Activated B cell treated with CpG ODN at 0.5 μM for 24 hours (primary cell): ENCODE results near the gene LAMA5. TPM values are rescaled to one million over a fixed set of nuclear protein-coding genes. Genes with fewer than 3 reads are reported as not detected.
"Not testable (repeated sequence)": the region's sequence is repeated elsewhere in the genome, so short reads cannot be mapped to it uniquely, and the experiment has no call there.

Experiments used
- ATAC-seq: fragments of 200-7000 bp; cut with Tn5 transposase; one replicate; pipeline ENCODE4 v1.10.0; 2021; ENCODE audit warnings: low read depth, mild to moderate bottlenecking, moderate library complexity
- CTCF ChIA-PET: fragments of 350-600 bp; sonication (Branson Sonifier 250); formaldehyde crosslinking; loops from one replicate; lab custom pipeline; 2021; ENCODE audit warnings: antibody characterized with exemption; lab: Charles Lee
- POLR2A ChIA-PET: fragments of 350-600 bp; sonication (Branson Sonifier 250); formaldehyde crosslinking; loops from one replicate; lab custom pipeline; 2021; ENCODE audit warnings: antibody characterized with exemption; lab: Charles Lee
- DNase-seq: peaks from one replicate; pipeline ENCODE4 v3.0.0; 2022
- H3K27ac Mint-ChIP-seq: one replicate; pipeline ENCODE4 v1.8.0; 2020; ENCODE audit warnings: mixed read lengths
- H3K27me3 Mint-ChIP-seq: one replicate; pipeline ENCODE4 v1.8.0; 2021; ENCODE audit warnings: mixed read lengths
- H3K36me3 Mint-ChIP-seq: one replicate; pipeline ENCODE4 v1.8.0; 2021; ENCODE audit warnings: low read depth, mixed read lengths
- H3K4me1 Mint-ChIP-seq: one replicate; pipeline ENCODE4 v1.8.0; 2021; ENCODE audit warnings: mixed read lengths
- H3K4me3 Mint-ChIP-seq: one replicate; pipeline ENCODE4 v1.8.0; 2020; ENCODE audit warnings: mild to moderate bottlenecking, mixed read lengths
- H3K9me3 Mint-ChIP-seq: one replicate; pipeline ENCODE4 v1.8.0; 2020; ENCODE audit warnings: mixed read lengths
- intact Hi-C: fragments of 100-400 bp; cut with micrococcal nuclease; formaldehyde crosslinking; loops from one replicate; pipeline ENCODE4 v1.15.1; 2024
- total RNA-seq: library from RNA; stranded (reverse); gene quantifications from 2 replicates; pipeline ENCODE4 v1.2.3, GENCODE V29; 2022
- TF ChIP-seq, protein P1 (sequence below): fragments of 200-600 bp; IDR thresholded peaks from one replicate; pipeline ENCODE4 v1.8.0; 2022; ENCODE audit warnings: antibody characterized with exemption, mild to moderate bottlenecking

Gene LAMA5
- total RNA-seq, 1 donor from 2014 or later = 24.8 TPM

GRCh38 chr20:62376112-62377063, 9.3 kb upstream of the LAMA5 start:
- no peak overlapping the region for H3K4me3 Mint-ChIP-seq
- DNase-seq = no peak
- no peak for ATAC-seq
- H3K36me3 Mint-ChIP-seq = no peaks in the 10 kb centered on the region
- ChIA-PET POLR2A (interaction anchor here (1.6 kb wide), 1 partner anchor 10 kb away, joined by 9 read pairs; the partner anchor contains the start of gene RPS21), CTCF (interaction anchor here (1.3 to 2.4 kb wide), 2 partner anchors 74 to 76 kb away, joined by 7 to 11 read pairs; partner anchors contain the start of gene ADRM1)
- intact Hi-C loops = no loop called here
- no peaks in the 10 kb centered on the region for H3K9me3 Mint-ChIP-seq
- TF ChIP-seq, protein P1, sequence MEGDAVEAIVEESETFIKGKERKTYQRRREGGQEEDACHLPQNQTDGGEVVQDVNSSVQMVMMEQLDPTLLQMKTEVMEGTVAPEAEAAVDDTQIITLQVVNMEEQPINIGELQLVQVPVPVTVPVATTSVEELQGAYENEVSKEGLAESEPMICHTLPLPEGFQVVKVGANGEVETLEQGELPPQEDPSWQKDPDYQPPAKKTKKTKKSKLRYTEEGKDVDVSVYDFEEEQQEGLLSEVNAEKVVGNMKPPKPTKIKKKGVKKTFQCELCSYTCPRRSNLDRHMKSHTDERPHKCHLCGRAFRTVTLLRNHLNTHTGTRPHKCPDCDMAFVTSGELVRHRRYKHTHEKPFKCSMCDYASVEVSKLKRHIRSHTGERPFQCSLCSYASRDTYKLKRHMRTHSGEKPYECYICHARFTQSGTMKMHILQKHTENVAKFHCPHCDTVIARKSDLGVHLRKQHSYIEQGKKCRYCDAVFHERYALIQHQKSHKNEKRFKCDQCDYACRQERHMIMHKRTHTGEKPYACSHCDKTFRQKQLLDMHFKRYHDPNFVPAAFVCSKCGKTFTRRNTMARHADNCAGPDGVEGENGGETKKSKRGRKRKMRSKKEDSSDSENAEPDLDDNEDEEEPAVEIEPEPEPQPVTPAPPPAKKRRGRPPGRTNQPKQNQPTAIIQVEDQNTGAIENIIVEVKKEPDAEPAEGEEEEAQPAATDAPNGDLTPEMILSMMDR = no peak
- H3K4me1 Mint-ChIP-seq = peaks cover 5% of the 10 kb centered on the region
- no peaks in the 10 kb centered on the region for H3K27me3 Mint-ChIP-seq
- no peak overlapping the region for H3K27ac Mint-ChIP-seq

- no peaks in the 10 kb centered on the region for H3K27me3 Mint-ChIP-seq
- no peak overlapping the region for H3K27ac Mint-ChIP-seq
- no peaks in the 10 kb centered on the region for H3K9me3 Mint-ChIP-seq
- intact Hi-C loops = loop anchor here (2.0 kb wide), 1 partner anchor 72 kb away; the partner anchor contains the start of gene ADRM1
- ATAC-seq (no peak), DNase-seq (no peak)
- peaks cover 6% of the 10 kb centered on the region for H3K4me1 Mint-ChIP-seq
- ChIA-PET CTCF (interaction anchor here (1.0 to 2.4 kb wide), 3 partner anchors 72 to 242 kb away, joined by 3 to 11 read pairs (median 7); partner anchors contain the start of gene ADRM1), POLR2A (interaction anchor here (0.6 to 1.6 kb wide), 4 partner anchors 11 to 74 kb away, joined by 3 to 9 read pairs (median 6); partner anchors contain the start of gene RPS21)
- H3K36me3 Mint-ChIP-seq = no peaks in the 10 kb centered on the region
- TF ChIP-seq, protein P1 = no peak
- H3K4me3 Mint-ChIP-seq = no peak overlapping the region
These were observed 7.4 kb upstream of the LAMA5 start for GRCh38 chr20:62374331-62375152.

DNA sequence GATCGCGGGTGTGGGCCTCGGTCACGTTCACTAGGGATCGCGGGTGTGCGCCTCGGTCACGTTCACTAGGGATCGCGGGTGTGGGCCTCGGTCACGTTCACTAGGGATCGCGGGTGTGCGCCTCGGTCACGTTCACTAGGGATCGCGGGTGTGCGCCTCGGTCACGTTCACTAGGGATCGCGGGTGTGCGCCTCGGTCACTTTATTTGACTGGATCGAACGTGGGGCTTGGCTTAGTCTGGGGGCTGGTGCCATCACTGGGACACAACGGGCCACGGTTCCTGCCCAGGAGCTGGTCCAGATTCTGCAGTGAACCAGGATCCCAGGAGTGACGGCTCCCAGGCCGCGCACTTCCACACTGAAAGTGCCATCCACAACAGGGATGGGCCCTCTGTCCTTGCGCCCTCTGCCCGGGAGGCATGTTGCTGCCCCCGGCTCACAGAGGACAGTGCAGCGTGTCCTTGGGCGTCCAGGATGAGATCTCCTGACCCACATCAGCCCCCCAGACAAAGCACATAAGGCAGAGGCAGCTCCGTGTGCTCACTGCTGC, 6.6 kb upstream of the LAMA5 start:
- ChIA-PET CTCF (interaction anchor here (2.4 kb wide), 1 partner anchor 73 kb away, joined by 11 read pairs; no protein-coding TSS in a partner anchor), POLR2A (interaction anchor here (0.6 kb wide), 1 partner anchor 34 kb away, joined by 6 read pairs; no protein-coding TSS in a partner anchor)
- not testable (repeated sequence) for H3K4me3 Mint-ChIP-seq, H3K27me3 Mint-ChIP-seq, ATAC-seq, H3K9me3 Mint-ChIP-seq, H3K36me3 Mint-ChIP-seq, DNase-seq, H3K27ac Mint-ChIP-seq
- H3K4me1 Mint-ChIP-seq = peaks cover 12% of the 10 kb centered on the region
- intact Hi-C loops = loop anchor here (2.0 kb wide), 1 partner anchor 71 kb away; the partner anchor contains the start of gene ADRM1

GRCh38 chr20:62372042-62372993, 5.2 kb upstream of the LAMA5 start:
- Mint-ChIP-seq H3K36me3 (no peaks in the 10 kb centered on the region), H3K27ac (no peak overlapping the region), H3K27me3 (peaks cover 2% of the 10 kb centered on the region), H3K4me1 (peaks cover 17% of the 10 kb centered on the region), H3K4me3 (no peak overlapping the region), H3K9me3 (no peaks in the 10 kb centered on the region)
- intact Hi-C loops = no loop called here
- ChIA-PET CTCF (no interaction called here), POLR2A (no interaction called here)
- no peak for DNase-seq
- TF ChIP-seq, protein P1 = no peak
- no peak for ATAC-seq
